HepG2 (cell line): ENCODE results near the gene TTPAL. TPM values are rescaled to one million over a fixed set of nuclear protein-coding genes. Genes with fewer than 3 reads are reported as not detected.

Experiments
- AGO2 ChIP-seq: fragments of 200-400 bp; formaldehyde crosslinking; optimal IDR thresholded peaks from 2 replicates; pipeline ENCODE3; 2017; ENCODE audit warnings: mild to moderate bottlenecking, low read depth, low read length, moderate library complexity
- ETV6 ChIP-seq: sonication (generic); formaldehyde crosslinking; conservative IDR thresholded peaks from 2 replicates; pipeline ENCODE4 v1.4.0; 2020; ENCODE audit warnings: missing genetic modification reagents
- FIP1L1 ChIP-seq: fragments of 200-400 bp; formaldehyde crosslinking; IDR thresholded peaks from 2 replicates; pipeline ENCODE4 v1.6.1; 2018; ENCODE audit warnings: low read depth, mild to moderate bottlenecking, low read length, moderate library complexity, borderline replicate concordance; ENCODE audit not compliant: insufficient read depth
- HHEX ChIP-seq: IDR thresholded peaks from 2 replicates; pipeline ENCODE4 v1.6.1; 2016; ENCODE audit warnings: control low read depth
- HIVEP1 ChIP-seq: sonication (generic); formaldehyde crosslinking; IDR thresholded peaks from 2 replicates; pipeline ENCODE4 v1.4.0; 2020; ENCODE audit warnings: mild to moderate bottlenecking, missing genetic modification reagents
- MLLT10 ChIP-seq: sonication (generic); formaldehyde crosslinking; IDR thresholded peaks from 2 replicates; pipeline ENCODE4 v1.4.0; 2020; ENCODE audit warnings: missing genetic modification reagents
- ONECUT2 ChIP-seq: sonication (generic); formaldehyde crosslinking; IDR thresholded peaks from 2 replicates; pipeline ENCODE4 v1.4.0; 2020; ENCODE audit warnings: missing genetic modification reagents
- POLR2AphosphoS2 ChIP-seq: IDR thresholded peaks from 2 replicates; pipeline ENCODE4 v1.6.1; 2011; ENCODE audit warnings: low read depth, low read length, improper control_type of control experiment
- PRPF4 ChIP-seq: fragments of 200-400 bp; formaldehyde crosslinking; IDR thresholded peaks from 2 replicates; pipeline ENCODE4 v1.6.1; 2016; ENCODE audit warnings: low read length, low read depth; ENCODE audit not compliant: poor library complexity, severe bottlenecking
- PTBP1 ChIP-seq: fragments of 200-400 bp; formaldehyde crosslinking; IDR thresholded peaks from 2 replicates; pipeline ENCODE4 v1.6.1; 2018; ENCODE audit warnings: low read length, low read depth; ENCODE audit not compliant: poor library complexity, severe bottlenecking
- RFX5 ChIP-seq: IDR thresholded peaks from 2 replicates; pipeline ENCODE4 v1.6.1; 2011; ENCODE audit warnings: low read depth, low read length, improper control_type of control experiment
- SMAD9 ChIP-seq: sonication (generic); formaldehyde crosslinking; IDR thresholded peaks from 2 replicates; pipeline ENCODE4 v1.5.1; 2020; ENCODE audit warnings: mild to moderate bottlenecking, missing genetic modification reagents
- SNAI1 ChIP-seq: sonication (generic); formaldehyde crosslinking; IDR thresholded peaks from 2 replicates; pipeline ENCODE4 v1.5.0; 2020; ENCODE audit warnings: mild to moderate bottlenecking, missing genetic modification reagents, borderline replicate concordance
- SPEN ChIP-seq: sonication (generic); formaldehyde crosslinking; IDR thresholded peaks from 2 replicates; pipeline ENCODE4 v1.5.1; 2020; ENCODE audit warnings: low read depth, mild to moderate bottlenecking, missing genetic modification reagents
- TBX3 ChIP-seq: fragments of 450-650 bp; IDR thresholded peaks from 2 replicates; pipeline ENCODE4 v1.6.1; 2017; ENCODE audit warnings: antibody characterized with exemption, mild to moderate bottlenecking, inconsistent platforms, borderline replicate concordance
- YEATS2 ChIP-seq: sonication (generic); formaldehyde crosslinking; IDR thresholded peaks from 2 replicates; pipeline ENCODE4 v1.4.0; 2020; ENCODE audit warnings: missing genetic modification reagents, borderline replicate concordance
- ZKSCAN5 ChIP-seq: sonication (generic); formaldehyde crosslinking; IDR thresholded peaks from 2 replicates; pipeline ENCODE4 v1.5.1; 2020; ENCODE audit warnings: mild to moderate bottlenecking, missing genetic modification reagents
- ZNF510 ChIP-seq: sonication (generic); formaldehyde crosslinking; IDR thresholded peaks from 2 replicates; pipeline ENCODE4 v1.4.0; 2020; ENCODE audit warnings: low read depth, mild to moderate bottlenecking, missing genetic modification reagents
- polyA plus RNA-seq, 8 experiments: library from polyadenylated mRNA; depleted of rRNA in 3 of 8; stranded (reverse) in 7 of 8; unstranded in 1 of 8; fragments of >200 nt; fragmentation: Illumina TruSeq in 4 of 8; extraction: Trizol in 4 of 8; gene quantifications; 2 replicates each; pipeline versions ENCODE4 v1.2.1 to v1.2.3, GENCODE V29; 2011 to 2016; ENCODE audit warnings: low read depth in 4 of 8, missing spikeins in 1 of 8, mixed read lengths in 1 of 8; ENCODE audit not compliant: insufficient read depth in 1 of 8
- total RNA-seq, 5 experiments: library from RNA; depleted of rRNA; stranded (reverse); fragments of >200 nt; fragmentation: Illumina TruSeq; extraction: Trizol; gene quantifications; 2 replicates each; pipeline ENCODE4 v1.2.3, GENCODE V29; 2016; ENCODE audit warnings: low read depth in 1 of 5
- TF ChIP-seq, protein P1 (sequence below): sonication (generic); formaldehyde crosslinking; IDR thresholded peaks from 2 replicates; pipeline ENCODE4 v1.4.0; 2020; ENCODE audit warnings: mild to moderate bottlenecking, missing genetic modification reagents
- TF ChIP-seq, protein P2 (sequence below): sonication (generic); formaldehyde crosslinking; IDR thresholded peaks from 2 replicates; pipeline ENCODE4 v1.4.0; 2020; ENCODE audit warnings: missing genetic modification reagents
- TF ChIP-seq, protein P3 (sequence below): IDR thresholded peaks from 2 replicates; pipeline ENCODE4 v1.6.1; 2016; ENCODE audit warnings: missing compliant biosample characterization, missing genetic modification reagents, borderline replicate concordance
- TF ChIP-seq, protein P4 (sequence below): sonication (generic); formaldehyde crosslinking; IDR thresholded peaks from 2 replicates; pipeline ENCODE4 v1.8.0; 2022; ENCODE audit warnings: low read depth, missing genetic modification reagents
- TF ChIP-seq, protein P5 (sequence below): sonication (generic); formaldehyde crosslinking; IDR thresholded peaks from 2 replicates; pipeline ENCODE4 v1.5.0; 2020; ENCODE audit warnings: mild to moderate bottlenecking, missing genetic modification reagents, borderline replicate concordance

The TTPAL gene
- total and polyA plus RNA-seq, 2 of the 13 experiments (the other 11 are each of a cell fraction or from before 2014, with no cell fraction given): 4.3 to 18.8 TPM

DNA sequence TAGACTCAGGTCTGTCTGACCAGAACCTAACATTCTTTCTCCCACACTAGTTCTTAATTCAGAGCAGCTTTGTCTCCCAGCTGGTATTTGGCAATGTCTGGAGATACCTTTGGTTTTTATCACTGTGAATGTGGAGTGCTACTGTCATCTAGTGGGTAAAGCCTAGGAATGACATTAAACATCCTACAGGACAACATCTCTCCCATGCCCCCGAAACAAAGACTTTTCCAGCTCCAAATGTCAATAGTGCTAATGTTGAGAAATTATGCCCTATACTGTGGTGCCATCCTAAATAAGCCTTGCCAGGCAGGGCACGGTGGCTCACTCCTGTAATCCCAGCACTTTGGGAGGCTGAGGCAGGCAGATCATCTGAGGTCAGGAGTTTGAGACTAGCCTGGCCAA, 4.2 kb upstream of the TTPAL start (continued):
- TF ChIP-seq, protein P1, sequence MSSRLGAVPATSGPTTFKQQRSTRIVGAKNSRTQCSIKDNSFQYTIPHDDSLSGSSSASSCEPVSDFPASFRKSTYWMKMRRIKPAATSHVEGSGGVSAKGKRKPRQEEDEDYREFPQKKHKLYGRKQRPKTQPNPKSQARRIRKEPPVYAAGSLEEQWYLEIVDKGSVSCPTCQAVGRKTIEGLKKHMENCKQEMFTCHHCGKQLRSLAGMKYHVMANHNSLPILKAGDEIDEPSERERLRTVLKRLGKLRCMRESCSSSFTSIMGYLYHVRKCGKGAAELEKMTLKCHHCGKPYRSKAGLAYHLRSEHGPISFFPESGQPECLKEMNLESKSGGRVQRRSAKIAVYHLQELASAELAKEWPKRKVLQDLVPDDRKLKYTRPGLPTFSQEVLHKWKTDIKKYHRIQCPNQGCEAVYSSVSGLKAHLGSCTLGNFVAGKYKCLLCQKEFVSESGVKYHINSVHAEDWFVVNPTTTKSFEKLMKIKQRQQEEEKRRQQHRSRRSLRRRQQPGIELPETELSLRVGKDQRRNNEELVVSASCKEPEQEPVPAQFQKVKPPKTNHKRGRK: no peak
- TF ChIP-seq PRPF4 (no peak), PTBP1 (no peak), FIP1L1 (no peak), POLR2AphosphoS2 (no peak), HIVEP1 (CRISPR knock-in tag) (no peak), SMAD9 (CRISPR knock-in tag) (no peak), ZKSCAN5 (CRISPR knock-in tag) (no peak), SNAI1 (CRISPR knock-in tag) (no peak), AGO2 (no peak), YEATS2 (CRISPR knock-in tag) (peak; percentile 63; the same call in 1 of the 2 replicates), TBX3 (no peak), RFX5 (no peak), SPEN (CRISPR knock-in tag) (no peak), HHEX (CRISPR knock-in tag) (no peak), ONECUT2 (CRISPR knock-in tag) (no peak), MLLT10 (CRISPR knock-in tag) (no peak), ETV6 (CRISPR knock-in tag) (no peak), ZNF510 (CRISPR knock-in tag) (0 out of 2 replicates have a peak, but pooled peaks have one; percentile 60)
- TF ChIP-seq, protein P2, sequence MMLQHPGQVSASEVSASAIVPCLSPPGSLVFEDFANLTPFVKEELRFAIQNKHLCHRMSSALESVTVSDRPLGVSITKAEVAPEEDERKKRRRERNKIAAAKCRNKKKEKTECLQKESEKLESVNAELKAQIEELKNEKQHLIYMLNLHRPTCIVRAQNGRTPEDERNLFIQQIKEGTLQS: no peak
- TF ChIP-seq, protein P3, sequence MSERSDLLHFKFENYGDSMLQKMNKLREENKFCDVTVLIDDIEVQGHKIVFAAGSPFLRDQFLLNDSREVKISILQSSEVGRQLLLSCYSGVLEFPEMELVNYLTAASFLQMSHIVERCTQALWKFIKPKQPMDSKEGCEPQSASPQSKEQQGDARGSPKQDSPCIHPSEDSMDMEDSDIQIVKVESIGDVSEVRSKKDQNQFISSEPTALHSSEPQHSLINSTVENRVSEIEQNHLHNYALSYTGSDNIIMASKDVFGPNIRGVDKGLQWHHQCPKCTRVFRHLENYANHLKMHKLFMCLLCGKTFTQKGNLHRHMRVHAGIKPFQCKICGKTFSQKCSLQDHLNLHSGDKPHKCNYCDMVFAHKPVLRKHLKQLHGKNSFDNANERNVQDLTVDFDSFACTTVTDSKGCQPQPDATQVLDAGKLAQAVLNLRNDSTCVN: no peak; the same call in 1 of the 2 replicates
- TF ChIP-seq, protein P4, sequence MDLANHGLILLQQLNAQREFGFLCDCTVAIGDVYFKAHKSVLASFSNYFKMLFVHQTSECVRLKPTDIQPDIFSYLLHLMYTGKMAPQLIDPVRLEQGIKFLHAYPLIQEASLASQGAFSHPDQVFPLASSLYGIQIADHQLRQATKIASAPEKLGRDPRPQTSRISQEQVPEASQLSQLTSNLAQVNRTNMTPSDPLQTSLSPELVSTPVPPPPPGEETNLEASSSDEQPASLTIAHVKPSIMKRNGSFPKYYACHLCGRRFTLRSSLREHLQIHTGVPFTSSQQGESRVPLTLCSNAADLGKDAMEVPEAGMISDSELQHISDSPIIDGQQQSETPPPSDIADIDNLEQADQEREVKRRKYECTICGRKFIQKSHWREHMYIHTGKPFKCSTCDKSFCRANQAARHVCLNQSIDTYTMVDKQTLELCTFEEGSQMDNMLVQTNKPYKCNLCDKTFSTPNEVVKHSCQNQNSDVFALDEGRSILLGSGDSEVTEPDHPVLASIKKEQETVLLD (CRISPR knock-in tag): no peak
- TF ChIP-seq, protein P5, sequence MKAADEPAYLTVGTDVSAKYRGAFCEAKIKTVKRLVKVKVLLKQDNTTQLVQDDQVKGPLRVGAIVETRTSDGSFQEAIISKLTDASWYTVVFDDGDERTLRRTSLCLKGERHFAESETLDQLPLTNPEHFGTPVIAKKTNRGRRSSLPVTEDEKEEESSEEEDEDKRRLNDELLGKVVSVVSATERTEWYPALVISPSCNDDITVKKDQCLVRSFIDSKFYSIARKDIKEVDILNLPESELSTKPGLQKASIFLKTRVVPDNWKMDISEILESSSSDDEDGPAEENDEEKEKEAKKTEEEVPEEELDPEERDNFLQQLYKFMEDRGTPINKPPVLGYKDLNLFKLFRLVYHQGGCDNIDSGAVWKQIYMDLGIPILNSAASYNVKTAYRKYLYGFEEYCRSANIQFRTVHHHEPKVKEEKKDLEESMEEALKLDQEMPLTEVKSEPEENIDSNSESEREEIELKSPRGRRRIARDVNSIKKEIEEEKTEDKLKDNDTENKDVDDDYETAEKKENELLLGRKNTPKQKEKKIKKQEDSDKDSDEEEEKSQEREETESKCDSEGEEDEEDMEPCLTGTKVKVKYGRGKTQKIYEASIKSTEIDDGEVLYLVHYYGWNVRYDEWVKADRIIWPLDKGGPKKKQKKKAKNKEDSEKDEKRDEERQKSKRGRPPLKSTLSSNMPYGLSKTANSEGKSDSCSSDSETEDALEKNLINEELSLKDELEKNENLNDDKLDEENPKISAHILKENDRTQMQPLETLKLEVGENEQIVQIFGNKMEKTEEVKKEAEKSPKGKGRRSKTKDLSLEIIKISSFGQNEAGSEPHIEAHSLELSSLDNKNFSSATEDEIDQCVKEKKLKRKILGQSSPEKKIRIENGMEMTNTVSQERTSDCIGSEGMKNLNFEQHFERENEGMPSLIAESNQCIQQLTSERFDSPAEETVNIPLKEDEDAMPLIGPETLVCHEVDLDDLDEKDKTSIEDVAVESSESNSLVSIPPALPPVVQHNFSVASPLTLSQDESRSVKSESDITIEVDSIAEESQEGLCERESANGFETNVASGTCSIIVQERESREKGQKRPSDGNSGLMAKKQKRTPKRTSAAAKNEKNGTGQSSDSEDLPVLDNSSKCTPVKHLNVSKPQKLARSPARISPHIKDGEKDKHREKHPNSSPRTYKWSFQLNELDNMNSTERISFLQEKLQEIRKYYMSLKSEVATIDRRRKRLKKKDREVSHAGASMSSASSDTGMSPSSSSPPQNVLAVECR (CRISPR knock-in tag): peak; percentile 18; the same call in 1 of the 2 replicates
